Measurements from ENCODE around the gene PPFIA1.
"Not testable (repeated sequence)": the region's sequence is repeated elsewhere in the genome, so short reads cannot be mapped to it uniquely, and the experiment has no call there.

- TF ChIP-seq CTCF (conservative IDR thresholded peaks at IDR 0.05); ZFX (IDR thresholded peaks at IDR 0.05): not testable (repeated sequence)
Observed at GRCh38 chr11:70390882-70391281, 120.4 kb downstream of the PPFIA1 start.

Data from C4-2B (cell line).